CD4-positive, CD25-positive, alpha-beta regulatory T cell (primary cell): ENCODE results near the gene ATP2C2. TPM values are rescaled to one million over a fixed set of nuclear protein-coding genes. Genes with fewer than 3 reads are reported as not detected.

Experiments
- ATAC-seq, 2 donors: fragments of 150-1000 bp; cut with Tn5 transposase; one replicate each; pipeline ENCODE4 v1.10.0; 2021; ENCODE audit warnings: low read depth in 2 of 2, moderate number of reproducible peaks in 2 of 2, moderate library complexity in 1 of 2
- DNase-seq, 3 donors: peaks; one replicate each; pipeline versions ENCODE4 v3.0.0 to v3.0.0-alpha.2; 2012 to 2022; ENCODE audit warnings: mixed read lengths in 1 of 3
- H3K27ac ChIP-seq: one replicate; pipeline ENCODE4 v1.7.0; 2013; ENCODE audit warnings: mild to moderate bottlenecking, low read length; ENCODE audit not compliant: insufficient read depth, poor library complexity, severe bottlenecking
- H3K27me3 ChIP-seq: one replicate; pipeline ENCODE4 v1.7.0; 2013; ENCODE audit warnings: low read length; ENCODE audit not compliant: control insufficient read depth, insufficient read depth
- H3K36me3 ChIP-seq: one replicate; pipeline ENCODE4 v1.7.0; 2013; ENCODE audit warnings: mild to moderate bottlenecking, low read length, moderate library complexity; ENCODE audit not compliant: control insufficient read depth, insufficient read depth
- H3K4me1 ChIP-seq: 2 replicates; pipeline ENCODE4 v1.7.0; 2013; ENCODE audit warnings: mild to moderate bottlenecking, low read length; ENCODE audit not compliant: insufficient read depth, control insufficient read depth, poor library complexity, severe bottlenecking
- H3K4me3 ChIP-seq: one replicate; pipeline ENCODE4 v1.7.0; 2013; ENCODE audit warnings: low read depth, mild to moderate bottlenecking, low read length, moderate library complexity
- H3K9me3 ChIP-seq, 2 experiments: 1 replicate in 1 of 2; 2 replicates in 1 of 2; pipeline ENCODE4 v1.7.0; 2013; ENCODE audit warnings: low read length in 2 of 2, mild to moderate bottlenecking in 1 of 2, moderate library complexity in 1 of 2; ENCODE audit not compliant: control insufficient read depth in 2 of 2
- H3K27ac Mint-ChIP-seq, 3 donors: one replicate each; pipeline ENCODE4 v1.8.0; 2020 to 2022; ENCODE audit warnings: mild to moderate bottlenecking in 3 of 3, mixed read lengths in 3 of 3, moderate library complexity in 2 of 3
- H3K27me3 Mint-ChIP-seq: one replicate; pipeline ENCODE4 v1.8.0; 2022; ENCODE audit warnings: mild to moderate bottlenecking, mixed read lengths
- H3K36me3 Mint-ChIP-seq: one replicate; pipeline ENCODE4 v1.8.0; 2020; ENCODE audit warnings: mixed read lengths
- H3K4me1 Mint-ChIP-seq, 4 donors: one replicate each; pipeline ENCODE4 v1.8.0; 2020 to 2022; ENCODE audit warnings: mixed read lengths in 4 of 4, mild to moderate bottlenecking in 1 of 4
- H3K4me3 Mint-ChIP-seq, 4 donors: one replicate each; pipeline ENCODE4 v1.8.0; 2020 to 2022; ENCODE audit warnings: mild to moderate bottlenecking in 4 of 4, mixed read lengths in 4 of 4, moderate library complexity in 3 of 4
- H3K9me3 Mint-ChIP-seq, 7 donors: one replicate each; pipeline ENCODE4 v1.8.0; 2020 to 2022; ENCODE audit warnings: mixed read lengths in 7 of 7, mild to moderate bottlenecking in 3 of 7, moderate library complexity in 2 of 7
- polyA plus RNA-seq, 4 donors: library from polyadenylated mRNA; unstranded; fragments of 300-500 nt; fragmentation: Illumina TruSeq; gene quantifications; one replicate each; pipeline ENCODE4 v1.2.3, GENCODE V29; 2021
- total RNA-seq: library from RNA; stranded (reverse); gene quantifications from one replicate; pipeline ENCODE4 v1.2.3, GENCODE V29; 2022

The ATP2C2 gene
- total and polyA plus RNA-seq, 5 donors from 2014 or later: 0.10 TPM; not detected in 4

DNA sequence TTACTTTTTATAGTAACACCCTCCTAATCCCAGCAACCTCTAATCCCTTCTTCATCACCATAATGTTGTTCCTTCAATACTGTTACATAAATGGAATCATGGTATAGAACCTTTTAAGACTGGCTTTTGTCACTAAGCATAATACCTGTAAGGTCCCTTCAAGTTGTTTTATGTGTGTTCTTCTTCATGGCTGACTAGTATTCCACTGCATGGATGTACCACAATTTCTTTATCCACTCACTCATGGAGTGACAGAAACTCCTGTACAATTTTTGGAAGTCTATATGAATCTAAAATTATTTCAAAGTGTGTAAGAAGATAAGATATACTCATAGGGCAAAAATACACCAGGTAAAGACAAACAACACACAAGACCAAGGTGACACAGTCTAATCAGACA lies 99.4 kb downstream of the ATP2C2 start:
- H3K4me1 ChIP-seq: no peaks in the 10 kb centered on the region
- no peak overlapping the region for H3K27ac ChIP-seq
- Mint-ChIP-seq H3K27me3 (no peaks in the 10 kb centered on the region), H3K4me1 (peaks cover 0 to 6% (median 3%) of the 10 kb centered on the region in 4 donors), H3K36me3 (peaks cover 39% of the 10 kb centered on the region), H3K9me3 (peaks cover 0 to 20% (median 6%) of the 10 kb centered on the region in 7 donors), H3K4me3 (no peak overlapping the region), H3K27ac (no peak overlapping the region)
- ATAC-seq: no peak
- H3K9me3 ChIP-seq: peaks cover 4 to 17% of the 10 kb centered on the region in 2 experiments
- H3K36me3 ChIP-seq: peaks cover 13% of the 10 kb centered on the region
- no peak overlapping the region for H3K4me3 ChIP-seq
- no peaks in the 10 kb centered on the region for H3K27me3 ChIP-seq
- DNase-seq: no peak

- no peaks in the 10 kb centered on the region for H3K27me3 Mint-ChIP-seq
- peaks cover 1 to 19% (median 7%) of the 10 kb centered on the region in 7 donors for H3K9me3 Mint-ChIP-seq
- Histone ChIP-seq H3K27ac (no peak overlapping the region), H3K4me3 (no peak overlapping the region), H3K4me1 (no peaks in the 10 kb centered on the region), H3K9me3 (peaks cover 4 to 17% of the 10 kb centered on the region in 2 experiments), H3K36me3 (peaks cover 10% of the 10 kb centered on the region), H3K27me3 (no peaks in the 10 kb centered on the region)
- peaks cover 47% of the 10 kb centered on the region for H3K36me3 Mint-ChIP-seq
- ATAC-seq: no peak
- no peak overlapping the region for H3K27ac Mint-ChIP-seq
- DNase-seq: no peak
- no peak overlapping the region for H3K4me3 Mint-ChIP-seq
- peaks cover 0 to 5% (median 1%) of the 10 kb centered on the region in 4 donors for H3K4me1 Mint-ChIP-seq
Observed at GRCh38 chr16:84471316-84471715, 103.0 kb downstream of the ATP2C2 start.

GRCh38 chr16:84471966-84472365 lies 103.6 kb downstream of the ATP2C2 start:
- Histone ChIP-seq H3K4me3 (no peak overlapping the region), H3K36me3 (peaks cover 6% of the 10 kb centered on the region), H3K4me1 (no peaks in the 10 kb centered on the region), H3K27me3 (no peaks in the 10 kb centered on the region), H3K9me3 (peaks cover 0 to 11% of the 10 kb centered on the region in 2 experiments), H3K27ac (no peak overlapping the region)
- no peaks in the 10 kb centered on the region for H3K27me3 Mint-ChIP-seq
- DNase-seq (no peak), ATAC-seq (no peak)
- peaks cover 40% of the 10 kb centered on the region for H3K36me3 Mint-ChIP-seq
- H3K4me1 Mint-ChIP-seq: peaks cover 0 to 3% (median 0%) of the 10 kb centered on the region in 4 donors
- H3K9me3 Mint-ChIP-seq: peaks cover 1 to 15% (median 5%) of the 10 kb centered on the region in 7 donors
- no peak overlapping the region for H3K27ac Mint-ChIP-seq
- no peak overlapping the region for H3K4me3 Mint-ChIP-seq

- Mint-ChIP-seq H3K27ac (no peak overlapping the region), H3K4me3 (no peak overlapping the region), H3K36me3 (peaks cover 35% of the 10 kb centered on the region), H3K4me1 (peaks cover 0 to 3% (median 0%) of the 10 kb centered on the region in 4 donors), H3K9me3 (peaks cover 1 to 13% (median 4%) of the 10 kb centered on the region in 7 donors), H3K27me3 (no peaks in the 10 kb centered on the region)
- H3K4me1 ChIP-seq: no peaks in the 10 kb centered on the region
- ATAC-seq: no peak
- H3K36me3 ChIP-seq: peaks cover 7% of the 10 kb centered on the region
- H3K4me3 ChIP-seq: no peak overlapping the region
- no peaks in the 10 kb centered on the region for H3K27me3 ChIP-seq
- H3K27ac ChIP-seq: no peak overlapping the region
- no peak for DNase-seq
- peaks cover 0 to 3% of the 10 kb centered on the region in 2 experiments for H3K9me3 ChIP-seq
Observed at GRCh38 chr16:84475643-84476240, 107.4 kb downstream of the ATP2C2 start.

DNA sequence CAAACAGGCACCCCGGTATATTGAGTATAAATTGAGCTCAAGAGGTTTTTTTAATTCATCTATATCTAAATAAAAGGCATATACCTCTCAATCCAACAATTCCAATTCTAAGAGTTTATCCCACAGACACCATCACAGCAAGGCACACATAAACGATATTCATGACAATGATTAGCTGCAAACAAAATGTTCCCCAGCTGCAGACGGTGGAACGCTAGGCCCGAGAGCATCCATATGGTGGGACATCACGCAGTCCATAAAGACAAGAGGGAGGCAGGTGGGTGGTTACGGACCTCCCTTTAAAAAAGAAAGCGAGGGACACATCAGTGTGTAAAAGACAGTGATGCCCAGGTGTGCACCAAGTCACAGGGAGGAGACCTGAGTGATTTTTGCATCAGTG lies 108.1 kb downstream of the ATP2C2 start:
- no peaks in the 10 kb centered on the region for H3K27me3 Mint-ChIP-seq

DNA sequence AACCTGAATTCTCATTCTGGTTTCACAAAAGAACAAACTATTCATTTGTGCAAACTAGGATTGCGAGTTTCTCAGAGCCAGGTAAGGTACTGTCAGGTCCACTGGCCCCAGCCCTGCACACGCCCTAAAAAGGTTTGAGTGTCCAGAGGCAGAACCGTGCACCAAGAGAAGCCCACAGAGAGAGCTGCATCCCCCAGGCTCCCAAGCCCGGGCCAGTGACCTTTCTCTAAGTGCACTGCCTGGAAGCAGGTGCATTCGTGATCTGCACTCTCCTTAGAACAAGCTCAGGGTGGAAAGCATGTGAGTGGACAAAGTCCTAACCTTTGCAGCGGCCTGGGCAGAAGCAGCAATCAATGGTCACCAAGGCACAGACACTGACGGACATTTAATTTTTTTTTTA lies 109.3 kb downstream of the ATP2C2 start:
- Histone ChIP-seq H3K9me3 (no peaks in the 10 kb centered on the region), H3K36me3 (peaks cover 12% of the 10 kb centered on the region), H3K27ac (no peak overlapping the region), H3K4me3 (no peak overlapping the region), H3K4me1 (no peaks in the 10 kb centered on the region), H3K27me3 (no peaks in the 10 kb centered on the region)
- H3K9me3 Mint-ChIP-seq: peaks cover 1 to 10% (median 2%) of the 10 kb centered on the region in 7 donors
- no peak for DNase-seq
- no peak for ATAC-seq
- H3K27ac Mint-ChIP-seq: no peak overlapping the region
- H3K27me3 Mint-ChIP-seq: no peaks in the 10 kb centered on the region
- H3K4me3 Mint-ChIP-seq: no peak overlapping the region
- H3K36me3 Mint-ChIP-seq: peaks cover 30% of the 10 kb centered on the region
- H3K4me1 Mint-ChIP-seq: peaks cover 0 to 3% (median 0%) of the 10 kb centered on the region in 4 donors

More for the DNA sequence above, 108.1 kb downstream of the ATP2C2 start:
- Histone ChIP-seq H3K27ac (no peak overlapping the region), H3K36me3 (peaks cover 12% of the 10 kb centered on the region), H3K4me3 (no peak overlapping the region), H3K9me3 (peaks cover 0 to 3% of the 10 kb centered on the region in 2 experiments), H3K27me3 (no peaks in the 10 kb centered on the region), H3K4me1 (no peaks in the 10 kb centered on the region)
- H3K27ac Mint-ChIP-seq: no peak overlapping the region
- peaks cover 1 to 13% (median 4%) of the 10 kb centered on the region in 7 donors for H3K9me3 Mint-ChIP-seq
- H3K36me3 Mint-ChIP-seq: peaks cover 35% of the 10 kb centered on the region
- H3K4me3 Mint-ChIP-seq: no peak overlapping the region
- DNase-seq: no peak
- peaks cover 0 to 3% (median 0%) of the 10 kb centered on the region in 4 donors for H3K4me1 Mint-ChIP-seq
- no peak for ATAC-seq

DNA sequence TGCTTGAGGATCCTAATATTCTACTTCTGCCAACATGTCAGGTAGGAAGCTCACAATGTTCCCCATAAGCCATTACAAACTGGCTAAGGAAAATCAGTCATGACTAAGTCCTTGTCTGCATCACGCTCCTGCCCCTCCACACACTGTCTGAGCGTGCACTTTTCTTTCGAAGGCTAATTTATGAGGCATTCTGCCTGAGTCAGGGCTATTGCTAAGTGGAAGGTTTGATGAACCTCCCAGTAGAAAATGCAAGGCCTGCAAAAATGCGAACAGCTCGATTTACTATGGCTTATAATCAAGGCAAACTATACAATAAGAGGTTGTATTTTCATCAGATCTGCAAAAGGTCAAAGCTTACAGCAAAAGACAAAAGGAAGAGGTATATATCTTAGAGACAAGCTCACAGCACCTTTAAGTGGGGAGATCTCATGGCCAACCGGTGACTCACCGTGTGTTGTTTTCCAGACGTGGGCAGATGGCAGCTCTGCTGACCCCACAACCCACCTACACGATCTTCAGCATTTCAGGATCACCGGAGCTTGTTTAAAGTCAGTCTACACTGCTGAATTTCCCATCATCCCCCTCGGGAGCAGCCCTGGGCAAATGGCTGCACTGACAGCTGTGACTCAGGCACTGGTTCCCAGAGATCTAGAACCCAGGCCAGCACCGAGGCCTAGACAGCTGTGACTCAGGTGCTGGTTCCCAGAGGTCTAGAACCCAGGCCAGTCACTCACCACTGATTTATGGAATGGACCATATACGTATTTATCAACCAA lies 110.0 kb downstream of the ATP2C2 start:
- H3K4me3 ChIP-seq: no peak overlapping the region
- H3K27ac ChIP-seq: no peak overlapping the region
- ATAC-seq (no peak), DNase-seq (no peak)
- H3K9me3 ChIP-seq: no peaks in the 10 kb centered on the region
- H3K27ac Mint-ChIP-seq: no peak overlapping the region
- H3K27me3 Mint-ChIP-seq: no peaks in the 10 kb centered on the region
- peaks cover 12% of the 10 kb centered on the region for H3K36me3 ChIP-seq
- H3K4me3 Mint-ChIP-seq: peak overlapping the region in 1 of 4 donors; percentile 57
- H3K4me1 Mint-ChIP-seq: peaks cover 0 to 3% (median 0%) of the 10 kb centered on the region in 4 donors
- H3K27me3 ChIP-seq: no peaks in the 10 kb centered on the region
- H3K36me3 Mint-ChIP-seq: peaks cover 26% of the 10 kb centered on the region
- H3K9me3 Mint-ChIP-seq: peaks cover 0 to 6% (median 1%) of the 10 kb centered on the region in 7 donors
- no peaks in the 10 kb centered on the region for H3K4me1 ChIP-seq
